ENCODE measurements around the gene ICOSLG.
"Not testable (repeated sequence)": the region's sequence is repeated elsewhere in the genome, so short reads cannot be mapped to it uniquely, and the experiment has no call there.

The ICOSLG gene

GRCh38 chr21:44175189-44175588, 65.6 kb downstream of the ICOSLG start:
- not testable (repeated sequence) for DNase-seq
